ENCODE results near the gene SLC25A29.

The SLC25A29 gene

GRCh38 chr14:100340423-100340813 is 34.2 kb upstream of the SLC25A29 start:
- H3K4me2 ChIP-seq (ENCODE audit: low read length), result no peak overlapping the region
- H4K91ac ChIP-seq (ENCODE audit: low read depth, low read length), result no peak overlapping the region
- H3K79me1 ChIP-seq (ENCODE audit: low read length), result no peaks in the 10 kb centered on the region
- H3K79me2 ChIP-seq (ENCODE audit: control insufficient read depth, insufficient read depth, low read length, poor library complexity), result no peaks in the 10 kb centered on the region
- no peak overlapping the region for H3K23ac ChIP-seq (ENCODE audit: low read length)
- no peak overlapping the region for H2BK5ac ChIP-seq (ENCODE audit: low read depth, low read length, poor library complexity)
- H3K27me3 ChIP-seq (ENCODE audit: insufficient read depth, low read length), result no peaks in the 10 kb centered on the region
- H2AFZ ChIP-seq (ENCODE audit: insufficient read depth, low read length, poor library complexity), result no peak overlapping the region
- WGBS (ENCODE audit: extremely low coverage, insufficient coverage, insufficient read length), result no CpG with 5 or more reads among the region's 6 CpGs
- no peak overlapping the region for H2BK120ac ChIP-seq (ENCODE audit: insufficient read depth, low read length, poor library complexity)
- no peak overlapping the region for H4K12ac ChIP-seq (ENCODE audit: low read depth, low read length)
- no peak overlapping the region for H2BK12ac ChIP-seq (ENCODE audit: low read length)
- H3K36me3 ChIP-seq (ENCODE audit: control insufficient read depth in 1 of 2, insufficient read depth in 2 of 2, low read length in 2 of 2), result peaks cover 12 to 18% of the 10 kb centered on the region in 2 experiments
- no peak for DNase-seq
- H3K27ac ChIP-seq (ENCODE audit: low read depth, low read length), result no peak overlapping the region
- H2AK5ac ChIP-seq (ENCODE audit: low read length), result no peak overlapping the region
- H3K9ac ChIP-seq (ENCODE audit: low read length), result no peak overlapping the region
- H3K14ac ChIP-seq (ENCODE audit: low read length), result no peak overlapping the region
- no peak overlapping the region for H3K4me3 ChIP-seq (ENCODE audit: low read depth, low read length)
- H3K9me3 ChIP-seq (ENCODE audit: insufficient read depth, low read depth, low read length), result no peaks in the 10 kb centered on the region
- peaks cover 4 to 8% of the 10 kb centered on the region in 2 experiments for H3K4me1 ChIP-seq (ENCODE audit: control insufficient read depth in 1 of 2, insufficient read depth in 2 of 2, low read length in 2 of 2)
- no peak overlapping the region for H4K8ac ChIP-seq (ENCODE audit: low read depth, low read length)
- H3K18ac ChIP-seq (ENCODE audit: low read length), result no peak overlapping the region
- H3K4ac ChIP-seq (ENCODE audit: low read depth, low read length), result no peak overlapping the region

- H3K79me2 ChIP-seq (ENCODE audit: control insufficient read depth, insufficient read depth, low read length, poor library complexity), result no peaks in the 10 kb centered on the region
- H4K91ac ChIP-seq (ENCODE audit: low read depth, low read length), result no peak overlapping the region
- H3K23ac ChIP-seq (ENCODE audit: low read length), result no peak overlapping the region
- H2AK5ac ChIP-seq (ENCODE audit: low read length), result no peak overlapping the region
- no peak overlapping the region for H2BK120ac ChIP-seq (ENCODE audit: insufficient read depth, low read length, poor library complexity)
- no peak overlapping the region for H2BK12ac ChIP-seq (ENCODE audit: low read length)
- no peak overlapping the region for H3K18ac ChIP-seq (ENCODE audit: low read length)
- H3K9me3 ChIP-seq (ENCODE audit: insufficient read depth, low read depth, low read length), result no peaks in the 10 kb centered on the region
- H3K79me1 ChIP-seq (ENCODE audit: low read length), result no peaks in the 10 kb centered on the region
- no peak overlapping the region for H3K27ac ChIP-seq (ENCODE audit: low read depth, low read length)
- H4K8ac ChIP-seq (ENCODE audit: low read depth, low read length), result no peak overlapping the region
- no peak overlapping the region for H3K14ac ChIP-seq (ENCODE audit: low read length)
- peaks cover 4 to 8% of the 10 kb centered on the region in 2 experiments for H3K4me1 ChIP-seq (ENCODE audit: control insufficient read depth in 1 of 2, insufficient read depth in 2 of 2, low read length in 2 of 2)
- H2AFZ ChIP-seq (ENCODE audit: insufficient read depth, low read length, poor library complexity), result no peak overlapping the region
- DNase-seq, result no peak
- no peaks in the 10 kb centered on the region for H3K27me3 ChIP-seq (ENCODE audit: insufficient read depth, low read length)
- H3K9ac ChIP-seq (ENCODE audit: low read length), result no peak overlapping the region
- H3K36me3 ChIP-seq (ENCODE audit: control insufficient read depth in 1 of 2, insufficient read depth in 2 of 2, low read length in 2 of 2), result peaks cover 12 to 19% of the 10 kb centered on the region in 2 experiments
- no peak overlapping the region for H3K4me2 ChIP-seq (ENCODE audit: low read length)
- H3K4me3 ChIP-seq (ENCODE audit: low read depth, low read length), result no peak overlapping the region
- H4K12ac ChIP-seq (ENCODE audit: low read depth, low read length), result no peak overlapping the region
- no CpG with 5 or more reads among the region's 6 CpGs for WGBS (ENCODE audit: extremely low coverage, insufficient coverage, insufficient read length)
- no peak overlapping the region for H2BK5ac ChIP-seq (ENCODE audit: low read depth, low read length, poor library complexity)
- no peak overlapping the region for H3K4ac ChIP-seq (ENCODE audit: low read depth, low read length)
These were observed 33.6 kb upstream of the SLC25A29 start for GRCh38 chr14:100339766-100340422.

- H2BK12ac ChIP-seq (ENCODE audit: low read length), result no peak overlapping the region
- H3K23ac ChIP-seq (ENCODE audit: low read length), result no peak overlapping the region
- no peaks in the 10 kb centered on the region for H3K27me3 ChIP-seq (ENCODE audit: insufficient read depth, low read length)
- no peak overlapping the region for H4K8ac ChIP-seq (ENCODE audit: low read depth, low read length)
- no peak overlapping the region for H2BK120ac ChIP-seq (ENCODE audit: insufficient read depth, low read length, poor library complexity)
- H3K4me1 ChIP-seq (ENCODE audit: control insufficient read depth in 1 of 2, insufficient read depth in 2 of 2, low read length in 2 of 2), result peaks cover 4 to 8% of the 10 kb centered on the region in 2 experiments
- H2AFZ ChIP-seq (ENCODE audit: insufficient read depth, low read length, poor library complexity), result no peak overlapping the region
- H4K91ac ChIP-seq (ENCODE audit: low read depth, low read length), result no peak overlapping the region
- no peak overlapping the region for H3K18ac ChIP-seq (ENCODE audit: low read length)
- peaks cover 10 to 20% of the 10 kb centered on the region in 2 experiments for H3K36me3 ChIP-seq (ENCODE audit: control insufficient read depth in 1 of 2, insufficient read depth in 2 of 2, low read length in 2 of 2)
- no peaks in the 10 kb centered on the region for H3K79me2 ChIP-seq (ENCODE audit: control insufficient read depth, insufficient read depth, low read length, poor library complexity)
- H3K4me2 ChIP-seq (ENCODE audit: low read length), result no peak overlapping the region
- no peak overlapping the region for H3K9ac ChIP-seq (ENCODE audit: low read length)
- no peak overlapping the region for H4K12ac ChIP-seq (ENCODE audit: low read depth, low read length)
- H3K27ac ChIP-seq (ENCODE audit: low read depth, low read length), result no peak overlapping the region
- no peak overlapping the region for H3K14ac ChIP-seq (ENCODE audit: low read length)
- no peak overlapping the region for H3K4me3 ChIP-seq (ENCODE audit: low read depth, low read length)
- DNase-seq, result peak; percentile 30 to 81
- H3K4ac ChIP-seq (ENCODE audit: low read depth, low read length), result no peak overlapping the region
- WGBS (ENCODE audit: extremely low coverage, insufficient coverage, insufficient read length), result no CpG with 5 or more reads among the region's 18 CpGs
- H2BK5ac ChIP-seq (ENCODE audit: low read depth, low read length, poor library complexity), result no peak overlapping the region
- H3K9me3 ChIP-seq (ENCODE audit: insufficient read depth, low read depth, low read length), result peaks cover 1% of the 10 kb centered on the region
- H3K79me1 ChIP-seq (ENCODE audit: low read length), result no peaks in the 10 kb centered on the region
- H2AK5ac ChIP-seq (ENCODE audit: low read length), result no peak overlapping the region
These were observed 30.6 kb upstream of the SLC25A29 start for GRCh38 chr14:100336618-100337530.

GRCh38 chr14:100334904-100335303 is 28.7 kb upstream of the SLC25A29 start:
- H3K27me3 ChIP-seq (ENCODE audit: insufficient read depth, low read length), result no peaks in the 10 kb centered on the region
- H4K8ac ChIP-seq (ENCODE audit: low read depth, low read length), result no peak overlapping the region
- H3K27ac ChIP-seq (ENCODE audit: low read depth, low read length), result no peak overlapping the region
- H3K4me1 ChIP-seq (ENCODE audit: control insufficient read depth in 1 of 2, insufficient read depth in 2 of 2, low read length in 2 of 2), result no peaks in the 10 kb centered on the region
- H4K91ac ChIP-seq (ENCODE audit: low read depth, low read length), result no peak overlapping the region
- H3K9ac ChIP-seq (ENCODE audit: low read length), result no peak overlapping the region
- no peak overlapping the region for H3K18ac ChIP-seq (ENCODE audit: low read length)
- DNase-seq, result peak; percentile 86 to 87
- no peaks in the 10 kb centered on the region for H3K79me1 ChIP-seq (ENCODE audit: low read length)
- H3K4me3 ChIP-seq (ENCODE audit: low read depth, low read length), result no peak overlapping the region
- no peak overlapping the region for H2AFZ ChIP-seq (ENCODE audit: insufficient read depth, low read length, poor library complexity)
- H2BK5ac ChIP-seq (ENCODE audit: low read depth, low read length, poor library complexity), result no peak overlapping the region
- no peak overlapping the region for H2BK12ac ChIP-seq (ENCODE audit: low read length)
- H3K9me3 ChIP-seq (ENCODE audit: insufficient read depth, low read depth, low read length), result peaks cover 1% of the 10 kb centered on the region
- no peak overlapping the region for H2BK120ac ChIP-seq (ENCODE audit: insufficient read depth, low read length, poor library complexity)
- H3K23ac ChIP-seq (ENCODE audit: low read length), result no peak overlapping the region
- no peak overlapping the region for H3K14ac ChIP-seq (ENCODE audit: low read length)
- H3K36me3 ChIP-seq (ENCODE audit: control insufficient read depth in 1 of 2, insufficient read depth in 2 of 2, low read length in 2 of 2), result peaks cover 8 to 17% of the 10 kb centered on the region in 2 experiments
- no peak overlapping the region for H4K12ac ChIP-seq (ENCODE audit: low read depth, low read length)
- H3K4me2 ChIP-seq (ENCODE audit: low read length), result no peak overlapping the region
- no CpG with 5 or more reads among the region's 12 CpGs for WGBS (ENCODE audit: extremely low coverage, insufficient coverage, insufficient read length)
- no peaks in the 10 kb centered on the region for H3K79me2 ChIP-seq (ENCODE audit: control insufficient read depth, insufficient read depth, low read length, poor library complexity)
- H3K4ac ChIP-seq (ENCODE audit: low read depth, low read length), result no peak overlapping the region
- H2AK5ac ChIP-seq (ENCODE audit: low read length), result no peak overlapping the region

Data from trophoblast cell (in vitro differentiated cells and primary cell).